Fibroblast of lung (primary cell): Measurements from ENCODE around the gene LGALS7B. TPM values are rescaled to one million over a fixed set of nuclear protein-coding genes. Genes with fewer than 3 reads are reported as not detected.

Experiments
- DNase-seq, 2 donors: peaks; one replicate each; pipeline versions ENCODE4 v3.0.0 to v3.0.0-alpha.2; 2010; ENCODE audit warnings: low read depth in 2 of 2
- H2AFZ ChIP-seq: 2 replicates; pipeline ENCODE4 v1.5.1; 2012; ENCODE audit warnings: low read length, control low read depth, inconsistent platforms
- H3K27ac ChIP-seq: 2 replicates; pipeline ENCODE4 v1.5.1; 2011; ENCODE audit warnings: low read length, control low read depth; ENCODE audit not compliant: insufficient read depth
- H3K27me3 ChIP-seq: 2 replicates; pipeline ENCODE4 v1.5.1; 2011; ENCODE audit warnings: mild to moderate bottlenecking, low read length; ENCODE audit not compliant: control insufficient read depth, insufficient read depth
- H3K36me3 ChIP-seq: 2 replicates; pipeline ENCODE4 v1.5.1; 2011; ENCODE audit warnings: low read length; ENCODE audit not compliant: control insufficient read depth, insufficient read depth
- H3K4me1 ChIP-seq: 2 replicates; pipeline ENCODE4 v1.5.1; 2011; ENCODE audit warnings: low read length; ENCODE audit not compliant: control insufficient read depth, insufficient read depth; ENCODE audit errors: extremely low read depth
- H3K4me2 ChIP-seq: 2 replicates; pipeline ENCODE4 v1.5.1; 2011; ENCODE audit warnings: low read length, control low read depth; ENCODE audit not compliant: insufficient read depth; ENCODE audit errors: extremely low read depth
- H3K4me3 ChIP-seq, 4 experiments: fragments of 200-600 bp in 1 of 4; sonication (generic) in 1 of 4; replicated peaks in 1 of 4; 2 replicates each; pipeline ENCODE4 v1.5.1; 2011 to 2016; ENCODE audit warnings: low read length in 4 of 4, low read depth in 3 of 4, mild to moderate bottlenecking in 3 of 4, control low read depth in 2 of 4, inconsistent platforms in 1 of 4, mixed read lengths in 1 of 4; ENCODE audit not compliant: insufficient read depth in 1 of 4; ENCODE audit errors: control extremely low read depth in 1 of 4
- H3K79me2 ChIP-seq: 2 replicates; pipeline ENCODE4 v1.5.1; 2012; ENCODE audit warnings: mild to moderate bottlenecking, low read length, inconsistent platforms; ENCODE audit not compliant: control insufficient read depth, insufficient read depth
- H3K9ac ChIP-seq: 2 replicates; pipeline ENCODE4 v1.5.1; 2011; ENCODE audit warnings: mild to moderate bottlenecking, low read length, control low read depth; ENCODE audit not compliant: insufficient read depth
- H3K9me3 ChIP-seq: 2 replicates; pipeline ENCODE4 v1.5.1; 2012; ENCODE audit warnings: low read depth, low read length; ENCODE audit not compliant: control insufficient read depth, insufficient read depth
- H4K20me1 ChIP-seq: 2 replicates; pipeline ENCODE4 v1.5.1; 2011; ENCODE audit warnings: low read length; ENCODE audit not compliant: control insufficient read depth, insufficient read depth; ENCODE audit errors: extremely low read depth
- EZH2 ChIP-seq: IDR thresholded peaks from 2 replicates; pipeline ENCODE4 v1.5.1; 2012; ENCODE audit warnings: low read length, control low read depth, mild to moderate bottlenecking; ENCODE audit errors: missing control alignments
- polyA plus RNA-seq, 2 donors: library from polyadenylated mRNA; depleted of rRNA in 1 of 2; stranded (reverse) in 1 of 2; unstranded in 1 of 2; fragments of >200 nt; gene quantifications; 2 replicates each; pipeline ENCODE4 v1.2.1, GENCODE V29; 2011 to 2012; ENCODE audit warnings: missing spikeins in 1 of 2
- total RNA-seq: library from RNA; depleted of rRNA; stranded (reverse); fragments of >200 nt; gene quantifications from 2 replicates; pipeline ENCODE4 v1.2.1, GENCODE V29; 2014
- TF ChIP-seq, protein P1 (sequence below), 2 donors: IDR thresholded peaks in 1 of 2; conservative IDR thresholded peaks in 1 of 2; 1 replicate in 1 of 2; 2 replicates in 1 of 2; pipeline ENCODE4 v1.5.1; 2011 to 2012; ENCODE audit warnings: low read length in 2 of 2, control low read depth in 1 of 2, inconsistent platforms in 1 of 2, low read depth in 1 of 2, mild to moderate bottlenecking in 1 of 2

LGALS7B gene
- total and polyA plus RNA-seq, 2 donors (not counting 1 experiment from before 2014, with no cell fraction given), result 0.28 TPM; not detected in 1

DNA sequence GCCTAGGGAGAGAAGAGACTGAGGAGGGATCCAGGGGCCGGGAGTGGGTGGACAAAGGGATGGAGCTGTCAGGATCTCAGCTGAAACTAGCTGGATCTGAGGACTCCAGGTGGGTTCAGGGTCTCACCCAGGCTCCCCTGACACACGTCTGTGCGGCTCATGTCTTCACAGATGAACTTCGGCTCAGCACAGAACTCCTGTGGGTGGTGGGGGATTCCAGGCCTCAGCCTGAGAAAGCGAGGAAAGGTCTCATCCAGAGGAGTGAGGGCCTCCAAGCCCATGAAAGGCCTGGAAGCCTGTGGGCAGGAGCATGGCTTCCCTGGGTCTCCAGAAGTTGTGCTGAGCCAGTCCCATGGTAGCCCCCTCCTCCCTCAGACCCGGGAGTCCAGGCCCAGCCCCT lies 46.1 kb upstream of the LGALS7B start:
- Histone ChIP-seq H3K4me3 (no peak overlapping the region), H3K9ac (no peak overlapping the region), H3K4me2 (no peak overlapping the region), H3K36me3 (no peaks in the 10 kb centered on the region), H3K27ac (no peak overlapping the region), H3K4me1 (no peaks in the 10 kb centered on the region), H3K9me3 (no peaks in the 10 kb centered on the region), H2AFZ (no peak overlapping the region), H4K20me1 (no peaks in the 10 kb centered on the region), H3K27me3 (no peaks in the 10 kb centered on the region), H3K79me2 (no peaks in the 10 kb centered on the region)
- no peak for DNase-seq
- no peak for TF ChIP-seq EZH2
- TF ChIP-seq, protein P1, sequence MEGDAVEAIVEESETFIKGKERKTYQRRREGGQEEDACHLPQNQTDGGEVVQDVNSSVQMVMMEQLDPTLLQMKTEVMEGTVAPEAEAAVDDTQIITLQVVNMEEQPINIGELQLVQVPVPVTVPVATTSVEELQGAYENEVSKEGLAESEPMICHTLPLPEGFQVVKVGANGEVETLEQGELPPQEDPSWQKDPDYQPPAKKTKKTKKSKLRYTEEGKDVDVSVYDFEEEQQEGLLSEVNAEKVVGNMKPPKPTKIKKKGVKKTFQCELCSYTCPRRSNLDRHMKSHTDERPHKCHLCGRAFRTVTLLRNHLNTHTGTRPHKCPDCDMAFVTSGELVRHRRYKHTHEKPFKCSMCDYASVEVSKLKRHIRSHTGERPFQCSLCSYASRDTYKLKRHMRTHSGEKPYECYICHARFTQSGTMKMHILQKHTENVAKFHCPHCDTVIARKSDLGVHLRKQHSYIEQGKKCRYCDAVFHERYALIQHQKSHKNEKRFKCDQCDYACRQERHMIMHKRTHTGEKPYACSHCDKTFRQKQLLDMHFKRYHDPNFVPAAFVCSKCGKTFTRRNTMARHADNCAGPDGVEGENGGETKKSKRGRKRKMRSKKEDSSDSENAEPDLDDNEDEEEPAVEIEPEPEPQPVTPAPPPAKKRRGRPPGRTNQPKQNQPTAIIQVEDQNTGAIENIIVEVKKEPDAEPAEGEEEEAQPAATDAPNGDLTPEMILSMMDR (conservative IDR thresholded peaks at IDR 0.05 in 1 of 2, IDR thresholded peaks at IDR 0.05 in 1 of 2; ENCODE audit: low read depth in 1 of 2, low read length in 2 of 2), result no peak

DNA sequence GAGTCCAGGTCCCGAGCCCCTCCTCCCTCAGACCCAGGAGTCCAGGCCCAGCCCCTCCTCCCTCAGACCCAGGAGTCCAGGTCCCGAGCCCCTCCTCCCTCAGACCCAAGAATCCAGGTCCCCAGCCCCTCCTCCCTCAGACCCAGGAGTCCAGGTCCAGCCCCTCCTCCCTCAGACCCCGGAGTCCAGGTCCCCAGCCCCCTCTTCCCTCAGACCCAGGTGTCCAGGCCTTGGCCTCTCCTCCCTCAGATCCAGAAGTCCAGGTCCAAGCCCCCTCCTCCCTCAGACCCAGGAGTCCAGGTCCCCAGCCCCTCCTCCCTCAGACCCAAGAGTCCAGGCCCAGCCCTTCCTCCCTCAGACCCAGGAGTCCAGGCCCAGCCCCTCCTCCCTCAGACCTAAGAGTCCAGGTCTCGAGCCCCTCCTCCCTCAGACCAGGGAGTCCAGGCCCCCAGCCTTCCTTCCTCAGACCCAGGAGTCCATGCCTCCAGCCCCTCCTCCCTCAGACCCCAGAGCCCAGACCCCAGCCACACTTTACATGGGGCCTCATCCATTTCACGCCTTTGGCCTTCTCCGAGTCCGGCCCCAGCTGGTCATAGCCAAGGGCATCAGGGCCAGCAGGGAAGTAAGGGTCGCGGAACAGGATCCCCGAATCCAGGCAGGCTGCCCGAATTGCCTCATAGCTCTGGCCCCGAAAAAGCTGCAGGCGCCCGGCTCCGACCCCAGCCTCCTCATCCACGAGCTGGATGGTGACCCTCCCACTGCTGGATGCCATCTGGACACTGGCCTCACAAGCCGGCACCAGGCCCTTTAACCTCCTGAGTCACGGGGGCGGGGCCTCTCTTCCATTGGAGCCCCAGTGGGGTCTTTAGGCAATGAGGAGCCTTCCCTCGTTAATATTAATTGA lies 45.4 kb upstream of the LGALS7B start:
- no peak for TF ChIP-seq EZH2
- TF ChIP-seq, protein P1 (conservative IDR thresholded peaks at IDR 0.05 in 1 of 2, IDR thresholded peaks at IDR 0.05 in 1 of 2; ENCODE audit: low read depth in 1 of 2, low read length in 2 of 2), result no peak
- no peak for DNase-seq
- Histone ChIP-seq H3K4me2 (no peak overlapping the region), H4K20me1 (no peaks in the 10 kb centered on the region), H3K79me2 (no peaks in the 10 kb centered on the region), H2AFZ (no peak overlapping the region), H3K9me3 (no peaks in the 10 kb centered on the region), H3K27ac (no peak overlapping the region), H3K9ac (no peak overlapping the region), H3K27me3 (no peaks in the 10 kb centered on the region), H3K4me3 (no peak overlapping the region), H3K4me1 (no peaks in the 10 kb centered on the region), H3K36me3 (no peaks in the 10 kb centered on the region)

- Histone ChIP-seq H3K9me3 (no peaks in the 10 kb centered on the region), H3K4me3 (no peak within 1 kb of the TSS), H4K20me1 (no peaks in the 10 kb centered on the region), H3K9ac (no peak within 1 kb of the TSS), H2AFZ (no peak within 1 kb of the TSS), H3K79me2 (no peaks in the 10 kb centered on the region), H3K27ac (no peak within 1 kb of the TSS), H3K36me3 (no peaks in the 10 kb centered on the region), H3K27me3 (no peaks in the 10 kb centered on the region), H3K4me1 (no peaks in the 10 kb centered on the region), H3K4me2 (no peak within 1 kb of the TSS)
- no peak for DNase-seq
- TF ChIP-seq, protein P1 (conservative IDR thresholded peaks at IDR 0.05 in 1 of 2, IDR thresholded peaks at IDR 0.05 in 1 of 2; ENCODE audit: low read depth in 1 of 2, low read length in 2 of 2), result no peak
- TF ChIP-seq EZH2, result no peak
Observed at GRCh38 chr19:38744298-38744681, 44.7 kb upstream of the LGALS7B start, which contains the start of gene CAPN12. Gene CAPN12 (minus strand): TSS chr19:38744474. CDS start chr19:38744165, 309 bp downstream.
